ENCODE data around the gene MCEE.
A peak's percentile ranks its signal among the peaks of the same experiment; 100 is the strongest.
"Not testable (repeated sequence)": the region's sequence is repeated elsewhere in the genome, so short reads cannot be mapped to it uniquely, and the experiment has no call there.

The MCEE gene

DNA sequence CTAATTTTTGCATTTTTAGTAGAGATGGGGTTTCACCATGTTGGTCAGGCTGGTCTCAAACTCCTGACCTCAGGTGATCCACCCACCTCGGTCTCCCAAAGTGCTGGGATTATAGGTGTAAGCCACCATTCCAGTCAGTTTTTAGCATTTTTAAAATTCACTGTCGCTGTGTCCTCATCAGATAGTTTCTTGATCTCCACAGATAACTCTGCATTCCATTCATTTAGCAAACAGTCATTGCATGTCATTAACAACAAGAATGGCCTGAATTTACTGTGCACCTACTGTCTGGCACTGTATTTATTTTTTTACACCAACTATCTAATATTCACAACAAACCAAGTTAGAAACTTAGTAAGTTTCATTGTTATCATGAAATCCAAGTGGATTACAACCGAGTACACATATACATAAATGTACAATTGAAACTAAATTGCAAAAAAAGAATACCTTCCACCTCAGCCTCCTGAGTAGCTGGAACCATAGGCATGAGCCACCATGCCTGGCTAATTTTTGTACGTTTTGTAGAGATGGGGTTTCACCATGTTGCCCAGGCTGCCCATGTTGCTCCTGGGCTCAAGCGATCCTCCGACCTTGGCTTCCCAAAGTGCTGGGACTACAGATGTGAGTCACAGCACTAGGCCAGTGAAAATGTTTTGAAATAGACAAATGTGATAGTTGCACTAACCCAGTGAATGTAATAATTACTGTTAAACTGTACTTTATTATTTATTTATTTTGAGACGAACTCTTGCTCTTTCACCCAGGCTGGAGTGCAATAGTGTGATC lies 4.3 kb downstream of the MCEE start:
- DNase-seq: no peak

DNA sequence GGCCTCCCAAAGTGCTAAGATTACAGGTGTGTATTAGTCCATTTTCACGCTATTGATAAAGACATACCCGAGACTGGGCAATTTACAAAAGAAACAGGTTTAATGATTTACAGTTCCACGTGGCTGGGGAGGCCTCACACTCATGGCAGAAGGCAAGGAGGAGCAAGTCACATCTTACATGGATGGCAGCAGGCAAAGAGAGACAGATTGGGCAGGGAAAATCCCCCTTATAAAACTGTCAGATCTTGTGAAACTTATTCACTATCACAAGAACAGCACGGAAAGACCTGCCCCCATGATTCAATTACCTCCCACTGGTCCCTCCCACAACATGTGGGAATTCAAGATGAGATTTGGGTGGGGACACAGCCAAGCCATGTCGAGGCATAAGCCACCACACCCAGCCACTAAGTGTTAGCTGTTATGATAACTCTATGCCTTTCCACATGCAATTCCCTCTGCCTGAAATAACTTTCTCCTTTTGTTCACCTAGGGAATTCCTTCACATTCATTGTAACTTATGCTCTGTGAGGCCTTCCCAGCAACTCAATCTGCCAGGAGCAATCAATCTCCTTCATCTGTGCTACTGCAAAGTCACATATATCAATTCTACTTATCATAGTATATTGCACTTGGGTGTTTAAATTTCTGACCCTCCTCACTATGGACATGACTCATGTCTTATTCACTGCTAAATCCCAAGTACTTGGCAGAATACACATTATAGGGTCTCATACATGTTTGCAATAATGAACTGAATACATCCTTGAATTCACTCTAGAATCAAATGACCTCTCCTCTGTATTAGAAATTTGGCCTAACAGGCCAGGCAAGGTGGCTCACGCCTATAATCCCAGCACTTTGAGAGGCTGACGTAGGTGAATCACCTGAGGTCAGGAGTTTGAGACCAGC lies 7.4 kb downstream of the MCEE start:
- DNase-seq: no peak

DNA sequence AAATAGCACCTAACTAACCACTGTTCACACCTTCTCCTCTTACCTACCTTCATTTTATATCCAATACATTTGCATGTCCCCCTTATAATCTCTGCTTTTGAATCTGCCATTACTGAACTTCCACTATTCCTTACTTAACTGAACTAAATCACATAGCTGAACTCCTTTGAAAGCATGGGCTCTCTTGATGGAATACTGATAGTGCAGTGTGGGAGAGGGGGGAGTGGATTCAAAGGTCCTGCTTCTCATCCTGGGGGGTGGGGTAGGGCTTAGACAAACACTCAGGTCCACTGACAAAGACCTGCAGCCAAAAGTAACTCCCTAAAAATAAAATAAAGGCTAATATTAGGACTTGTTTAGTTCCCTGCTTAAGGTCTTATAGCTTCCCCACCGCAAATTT lies 8.6 kb downstream of the MCEE start:
- no peak for DNase-seq

DNA sequence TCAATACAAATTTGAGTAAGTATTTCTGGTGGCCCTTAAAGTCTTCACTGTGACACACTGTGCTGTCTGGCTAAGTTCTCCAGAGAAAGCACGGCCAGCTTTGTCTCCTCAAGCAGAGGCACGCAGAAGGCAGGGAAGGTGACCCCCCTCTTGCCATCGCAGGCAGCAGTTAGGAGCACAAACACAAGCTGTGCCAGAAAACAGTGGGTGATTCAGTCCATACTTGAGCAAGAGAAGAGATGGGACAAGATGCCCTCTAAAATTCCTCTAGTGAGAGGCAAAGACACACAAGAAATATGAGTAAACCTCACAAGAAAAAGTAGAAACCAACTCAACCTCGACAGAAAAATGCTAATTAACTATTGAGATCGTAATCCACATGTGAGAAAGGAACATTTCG lies 9.8 kb downstream of the MCEE start:
- no peak for DNase-seq

DNA sequence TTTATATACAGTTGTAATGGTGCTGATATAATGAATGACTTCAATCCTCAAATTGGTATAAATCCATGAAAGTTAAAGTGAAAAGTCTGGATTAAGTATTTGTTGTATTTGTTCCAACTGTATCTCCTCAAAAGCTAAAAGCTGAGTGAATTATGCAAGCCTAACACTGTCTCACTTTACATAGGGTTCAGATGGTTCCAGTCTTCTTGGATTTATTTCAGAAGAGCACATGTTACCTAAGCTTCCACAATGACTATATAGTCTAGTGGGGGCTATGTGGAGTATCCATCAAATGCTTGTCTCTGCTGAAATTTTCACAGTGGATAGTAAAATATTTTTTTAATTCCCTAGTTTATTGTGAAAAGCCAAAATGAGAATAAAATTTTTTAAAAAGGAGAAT lies 13.0 kb downstream of the MCEE start:
- no peak for DNase-seq

DNA sequence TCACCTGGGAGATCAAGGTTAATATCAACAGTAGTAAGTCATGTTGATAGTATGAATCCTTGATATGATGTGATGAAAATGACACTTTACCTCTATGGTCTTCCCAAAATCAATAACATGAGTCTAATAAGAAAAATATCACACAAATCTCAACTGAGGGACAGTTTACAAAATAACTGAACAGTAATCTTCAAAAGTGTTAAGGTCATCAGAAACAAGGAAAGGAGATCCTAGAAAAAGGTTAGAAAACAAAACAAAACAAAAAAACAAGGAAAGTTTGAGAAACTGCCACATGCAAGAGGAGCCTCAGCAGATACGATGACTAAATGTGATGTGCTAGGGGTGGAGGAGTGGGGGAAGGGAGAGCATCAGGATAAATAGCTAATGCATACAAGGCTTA lies 16.2 kb downstream of the MCEE start:
- DNase-seq: no peak

DNA sequence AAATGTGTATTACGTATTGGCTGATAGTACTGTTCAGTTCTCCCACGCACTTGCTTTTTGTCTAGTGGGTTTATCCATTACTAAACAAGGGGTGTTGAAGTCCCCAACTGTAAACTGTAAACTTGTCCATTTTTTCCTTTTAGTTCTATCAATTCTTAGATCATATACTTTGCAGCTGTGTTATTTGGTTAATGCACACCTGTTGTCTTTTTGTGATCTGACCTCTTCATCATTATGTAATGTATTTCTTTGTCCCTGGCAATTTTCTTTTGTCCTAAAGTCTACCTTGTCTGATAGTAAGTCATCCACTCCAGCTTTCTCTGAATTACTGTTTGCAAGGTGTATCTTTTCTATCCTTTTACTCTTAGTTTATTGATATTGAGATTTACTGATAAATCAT lies 21.9 kb downstream of the MCEE start:
- no peak for DNase-seq

DNA sequence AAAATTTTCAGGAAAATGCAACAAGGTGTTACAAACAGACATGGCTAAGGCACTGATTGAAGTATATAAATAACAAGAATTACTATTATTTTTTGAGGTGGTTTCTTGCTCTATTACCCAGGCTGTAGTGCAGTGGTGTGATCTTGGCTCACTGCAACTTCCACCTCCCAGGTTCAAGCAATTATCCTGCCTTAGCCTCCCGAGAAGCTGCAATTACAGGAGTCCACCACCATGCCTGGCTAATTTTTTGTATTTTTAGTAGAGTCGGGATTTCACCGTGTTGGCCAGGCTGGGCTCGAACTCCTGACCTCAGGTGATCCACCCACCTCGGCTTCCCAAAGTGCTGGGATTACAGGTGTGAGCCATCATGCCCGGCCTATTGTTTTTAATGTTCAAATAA lies 23.6 kb downstream of the MCEE start:
- not testable (repeated sequence) for DNase-seq

DNA sequence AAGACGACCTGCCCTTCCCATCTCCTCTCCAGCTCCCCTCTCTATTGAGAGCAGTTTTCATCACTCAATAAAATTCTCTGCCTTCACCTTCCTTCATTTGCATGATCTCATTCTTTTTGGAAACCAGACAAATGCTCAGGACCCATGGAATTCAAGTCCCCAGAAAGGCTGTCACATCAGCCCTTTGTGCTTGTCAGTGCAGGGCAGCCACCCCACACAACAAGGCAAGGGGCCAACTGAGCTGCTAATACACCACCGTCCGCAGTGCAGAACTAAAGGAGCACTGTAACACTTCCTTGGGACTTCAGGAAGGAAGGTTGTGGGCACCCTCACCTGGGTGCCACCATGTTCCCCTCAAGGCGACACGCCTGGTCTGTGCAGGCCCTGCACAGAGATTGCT lies 26.2 kb downstream of the MCEE start:
- no peak for DNase-seq

DNA sequence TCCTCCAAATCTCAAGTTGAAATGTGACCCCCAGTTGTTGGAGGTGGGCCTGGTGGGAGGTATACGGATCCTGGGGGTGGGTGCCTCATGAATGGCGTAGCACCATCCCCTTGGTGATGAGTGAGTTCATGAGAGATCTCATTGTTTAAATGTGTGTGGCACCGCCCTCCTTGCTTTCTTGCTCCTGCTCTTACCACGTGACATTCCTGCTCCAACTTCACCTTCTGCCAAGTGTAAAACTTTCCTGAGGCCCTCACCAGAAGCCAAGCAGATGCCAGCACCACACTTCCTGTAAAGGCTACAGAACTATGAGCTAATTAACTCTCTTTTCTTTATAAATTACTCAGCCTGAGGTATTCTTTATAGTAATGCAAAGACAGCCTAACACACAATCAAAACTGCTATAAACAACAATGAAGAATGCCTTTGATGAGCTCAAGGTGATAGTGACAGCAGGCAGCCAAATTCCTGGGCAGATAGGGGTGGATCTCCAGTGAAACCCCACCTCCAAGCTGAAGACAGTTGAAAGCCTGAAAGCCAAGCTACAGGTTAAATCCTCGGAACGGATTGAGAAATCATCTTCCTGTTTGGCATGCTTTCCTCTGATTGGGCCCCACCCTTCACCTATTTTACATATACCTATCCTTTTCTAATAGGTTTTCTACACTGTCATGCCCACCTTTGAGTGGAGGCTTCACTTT lies 26.9 kb downstream of the MCEE start:
- DNase-seq: no peak

DNA sequence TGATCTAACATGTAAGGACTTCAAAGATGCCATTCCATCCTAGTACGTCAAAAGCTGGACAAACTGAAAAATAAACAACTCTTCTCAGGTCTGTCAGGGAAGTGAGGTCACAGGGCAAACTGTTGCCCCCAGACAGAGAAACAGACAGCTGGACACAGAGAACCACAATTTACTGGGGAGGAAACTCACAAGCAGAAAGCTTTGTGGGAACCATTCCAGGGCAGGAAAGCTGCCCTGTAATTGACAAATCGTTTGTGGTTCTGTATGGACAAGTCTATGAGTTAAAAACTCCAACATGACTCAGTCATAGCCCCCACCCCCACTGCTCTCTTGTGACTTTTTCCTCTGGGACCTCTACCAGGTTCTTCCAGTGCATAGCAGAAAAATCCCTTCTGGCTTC lies 28.4 kb downstream of the MCEE start:
- DNase-seq: no peak

DNA sequence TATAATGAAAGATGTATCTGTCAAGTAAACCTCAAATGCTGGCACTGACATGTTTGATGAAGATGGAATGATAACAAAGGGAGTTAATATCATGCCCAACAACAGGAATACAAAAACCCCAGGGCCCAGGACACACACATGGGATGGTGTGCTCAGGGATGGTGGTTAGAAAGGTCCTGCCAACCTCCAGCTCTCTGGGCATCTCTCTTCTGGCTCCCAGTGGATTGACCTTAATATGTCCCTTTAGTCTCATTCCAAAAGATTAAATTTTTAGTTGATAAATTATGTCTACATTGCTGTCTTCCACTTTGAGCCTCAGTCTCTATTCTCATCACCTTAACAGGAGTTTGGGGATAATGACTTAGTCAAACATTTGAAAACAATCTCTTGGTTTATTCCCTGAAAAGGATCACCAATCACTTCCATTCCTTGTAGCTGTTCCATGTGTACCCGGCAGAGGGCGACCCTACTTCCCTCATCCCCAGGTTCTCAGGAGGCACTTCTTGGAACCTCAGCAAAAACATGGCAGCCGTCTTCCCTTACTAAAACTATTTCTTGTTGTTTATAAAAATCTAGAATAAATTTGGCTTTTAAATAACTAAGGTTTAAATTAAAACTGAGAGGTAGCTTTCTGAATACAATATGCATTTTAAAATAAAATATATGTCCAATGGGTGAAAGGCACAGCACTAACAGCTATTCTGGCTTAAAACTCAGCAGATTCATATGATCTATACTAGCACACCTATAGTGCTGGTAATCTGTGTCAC lies 29.6 kb downstream of the MCEE start:
- peak; percentile 52 for DNase-seq

DNA sequence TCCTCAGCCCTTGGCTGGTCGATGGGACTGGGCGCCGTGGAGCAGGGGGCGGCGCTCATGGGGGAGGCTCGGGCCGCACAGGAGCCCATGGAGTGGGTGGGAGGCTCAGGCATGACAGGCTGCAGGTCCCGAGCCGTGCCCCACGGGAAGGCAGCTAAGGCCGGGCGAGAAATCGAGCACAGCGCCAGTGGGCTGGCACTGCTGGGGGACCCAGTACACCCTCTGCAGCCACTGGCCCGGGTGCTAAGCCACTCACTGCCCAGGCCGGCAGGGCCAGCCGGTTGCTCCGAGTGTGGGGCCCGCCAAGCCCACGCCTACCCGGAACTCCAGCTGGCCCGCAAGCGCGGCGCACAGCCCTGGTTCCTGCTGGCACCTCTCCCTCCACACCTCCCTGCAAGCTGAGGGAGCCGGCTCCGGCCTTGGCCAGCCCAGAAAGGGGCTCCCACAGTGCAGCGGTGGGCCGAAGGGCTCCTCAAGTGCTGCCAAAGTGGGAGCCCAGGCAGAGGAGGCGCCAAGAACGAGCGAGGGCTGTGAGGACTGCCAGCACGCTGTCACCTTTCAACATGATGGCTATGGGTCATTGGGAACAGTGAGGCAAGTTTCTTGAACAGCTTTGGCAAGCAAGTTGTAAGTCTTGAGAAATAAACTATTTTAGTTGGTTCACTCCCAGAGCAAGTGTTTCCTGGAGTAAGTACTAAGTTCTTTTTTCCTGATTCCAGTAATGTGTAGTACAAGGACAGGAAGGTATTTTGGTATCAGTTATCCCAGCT lies 37.4 kb downstream of the MCEE start:
- DNase-seq: not testable (repeated sequence)

DNA sequence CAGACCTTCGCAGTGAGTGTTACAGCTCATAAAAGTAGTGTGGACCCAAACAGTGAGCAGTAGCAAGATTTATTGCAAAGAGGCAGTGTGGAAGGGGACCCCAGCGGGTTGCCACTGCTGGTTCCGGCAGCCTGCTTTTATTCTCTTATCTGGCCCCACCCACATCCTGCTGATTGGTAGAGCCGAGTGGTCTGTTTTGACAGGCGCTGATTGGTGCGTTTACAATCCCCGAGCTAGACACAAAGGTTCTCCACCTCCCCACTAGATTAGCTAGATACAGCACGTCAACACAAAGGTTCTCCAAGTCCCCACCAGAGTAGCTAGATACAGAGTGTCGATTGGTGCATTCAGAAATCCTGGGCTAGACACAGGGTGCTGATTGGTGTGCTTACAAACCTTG lies 38.2 kb downstream of the MCEE start:
- not testable (repeated sequence) for DNase-seq

DNA sequence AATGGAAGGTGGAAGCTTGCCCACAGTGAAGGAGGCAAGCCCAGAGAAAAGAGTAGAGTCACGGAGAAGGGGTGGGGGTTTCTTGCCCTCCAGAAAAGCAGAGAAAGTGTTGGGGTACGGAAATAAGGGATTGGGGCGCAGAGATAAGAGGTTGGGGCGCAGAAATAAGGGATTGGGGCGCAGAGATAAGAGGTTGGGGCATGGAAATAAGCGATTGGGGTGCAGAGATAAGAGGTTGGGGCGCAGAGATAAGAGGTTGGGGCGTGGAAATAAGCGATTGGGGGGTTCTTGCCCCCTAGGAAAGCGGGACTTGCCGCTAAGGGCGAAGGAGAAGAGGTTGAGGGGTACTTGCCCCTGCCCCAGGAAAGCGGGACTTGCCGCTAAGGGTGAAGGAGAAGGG lies 40.6 kb downstream of the MCEE start:
- DNase-seq: not testable (repeated sequence)

DNA sequence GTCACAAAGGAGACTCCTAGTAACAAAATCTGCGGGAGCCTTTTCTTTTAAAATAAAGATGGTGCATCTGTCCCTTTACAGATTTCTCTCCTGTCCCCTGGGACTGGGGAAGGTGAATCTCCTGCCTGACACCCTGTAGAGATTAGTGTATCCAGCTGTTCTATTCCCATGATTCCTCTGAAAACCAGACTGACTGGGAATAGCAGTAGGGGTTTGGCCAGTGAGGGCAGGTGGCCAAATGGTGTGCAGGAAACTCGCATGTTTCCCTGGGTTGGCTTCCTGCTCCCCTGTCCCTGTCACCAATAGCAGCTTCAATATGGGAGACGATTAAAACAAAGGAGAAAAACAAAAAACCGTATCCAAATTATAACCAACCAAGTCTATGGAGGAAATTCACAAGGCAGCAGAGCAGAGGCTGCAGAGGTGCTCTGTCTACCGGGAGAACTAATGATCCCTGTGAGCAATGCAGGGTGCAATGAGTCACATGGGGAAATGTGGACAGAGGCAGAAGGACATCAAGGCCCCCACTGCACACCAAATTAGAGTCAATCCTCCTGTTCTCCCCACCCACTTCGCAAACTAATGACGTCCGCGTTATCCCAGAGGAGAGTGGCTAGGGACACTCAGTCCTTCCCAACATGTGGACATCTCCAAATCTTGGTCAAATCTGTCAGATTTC lies 44.6 kb downstream of the MCEE start:
- not testable (repeated sequence) for DNase-seq

DNA sequence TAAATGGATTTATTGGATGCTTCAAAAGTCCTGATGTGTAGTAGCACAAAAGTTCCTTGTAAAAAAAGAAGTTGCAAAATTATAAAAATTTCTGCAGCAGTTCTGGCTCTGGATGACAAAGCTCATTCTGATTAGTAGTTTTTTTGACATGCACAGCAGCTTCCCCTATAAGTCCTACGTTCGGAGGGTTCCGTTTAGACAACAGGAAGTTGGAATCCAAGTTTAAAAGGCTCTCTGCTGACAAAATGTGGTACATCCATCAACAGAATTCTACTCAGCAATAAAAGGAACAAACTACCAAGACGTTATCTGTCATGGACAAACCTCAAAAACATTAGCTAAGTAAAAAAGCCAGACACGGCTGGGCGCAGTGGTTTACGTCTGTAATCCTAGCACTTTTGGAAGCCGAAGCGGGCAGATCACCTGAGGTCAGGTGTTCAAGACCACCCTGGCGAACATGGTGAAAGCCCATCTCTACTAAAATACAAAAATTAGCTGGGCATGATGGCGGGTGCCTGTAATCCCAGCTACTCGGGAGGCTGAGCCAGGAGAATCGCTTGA lies 46.2 kb downstream of the MCEE start:
- DNase-seq: not testable (repeated sequence)

DNA sequence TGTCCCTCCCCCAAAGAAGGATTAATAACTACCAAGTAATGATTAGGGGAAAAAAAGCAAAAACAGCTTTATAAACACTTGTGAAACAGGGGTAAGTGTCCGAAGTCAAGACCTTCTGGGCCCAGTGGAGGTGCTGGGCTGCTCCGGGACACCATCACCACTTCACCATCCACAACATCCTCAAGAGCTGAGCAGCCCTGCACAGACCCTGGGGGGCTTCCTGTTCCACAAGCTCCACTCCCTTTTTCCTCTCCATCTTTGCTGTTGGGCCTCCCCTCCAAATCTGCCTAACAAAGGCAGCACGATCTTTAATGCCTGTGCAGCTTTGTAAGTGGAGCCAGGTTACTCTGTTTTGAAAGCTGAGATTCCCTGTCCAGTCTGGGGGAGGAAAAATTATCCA lies 46.7 kb downstream of the MCEE start:
- not testable (repeated sequence) for DNase-seq

DNA sequence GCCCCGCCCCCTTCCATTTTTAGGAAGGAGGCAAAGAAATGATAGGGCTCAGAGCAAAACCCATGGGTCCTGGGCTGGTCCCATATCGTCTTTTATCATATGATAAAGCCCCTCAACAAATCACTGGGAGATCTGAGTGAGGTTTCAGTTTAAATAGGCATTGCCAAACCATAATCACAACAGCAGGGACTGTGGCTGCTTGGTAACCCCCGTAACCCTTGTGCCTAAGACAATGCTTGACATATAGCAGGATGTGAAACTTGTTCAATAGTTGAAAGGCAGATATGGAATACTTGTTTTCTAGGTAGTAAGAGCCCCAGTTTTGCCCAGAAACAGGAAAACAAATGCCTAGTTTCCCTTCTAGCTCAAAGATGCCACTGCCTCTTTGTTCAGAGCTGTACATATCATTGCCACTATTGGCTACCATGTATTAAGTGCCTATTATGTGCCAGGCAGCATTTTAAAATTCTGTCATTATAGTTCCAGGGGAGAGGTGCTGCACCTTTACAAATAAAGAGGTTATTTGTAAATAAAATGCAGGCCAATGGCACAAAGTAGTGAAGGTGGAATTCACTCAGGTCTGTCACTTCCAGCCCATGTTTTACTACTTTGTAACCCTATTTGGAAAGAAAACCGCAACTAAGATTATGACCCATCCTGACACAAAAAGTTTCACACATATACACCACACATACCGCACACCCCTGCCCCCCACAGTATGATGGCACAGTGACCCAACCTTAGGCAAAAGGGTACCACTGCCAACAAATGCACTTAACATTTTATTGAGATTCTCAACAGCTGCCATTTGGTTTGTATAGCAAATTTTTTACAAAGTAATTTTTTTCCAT lies 47.4 kb downstream of the MCEE start:
- DNase-seq: peak; percentile 20

DNA sequence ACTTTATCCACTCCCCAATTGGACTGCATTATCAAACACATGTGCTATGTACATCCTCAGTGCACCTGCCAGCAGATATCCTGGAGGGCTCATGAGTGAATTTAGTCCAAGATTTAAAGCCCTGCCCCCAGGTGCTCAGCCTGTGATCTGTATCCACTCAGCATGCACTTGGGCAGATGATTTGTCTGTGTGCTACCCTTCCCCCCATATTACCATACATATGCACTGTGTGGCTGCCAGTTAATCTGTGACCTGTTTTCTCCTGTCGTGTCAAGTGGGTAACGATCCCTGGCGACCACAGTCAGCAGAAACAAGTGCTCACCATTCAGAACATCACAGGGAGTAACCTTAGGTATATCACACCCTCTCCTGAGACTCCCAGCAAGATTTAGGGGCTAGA lies 51.4 kb downstream of the MCEE start:
- DNase-seq: no peak
